Stimulated activated CD8-positive, alpha-beta memory T cell treated with anti-CD3 and anti-CD28 coated beads, Interleukin-7, amount 100 ng/mL, for 4 hours (primary cell): ENCODE results near the gene IL12B.
A peak's percentile ranks its signal among the peaks of the same experiment; 100 is the strongest.
"Not testable (repeated sequence)": the region's sequence is repeated elsewhere in the genome, so short reads cannot be mapped to it uniquely, and the experiment has no call there.

Experiments
- DNase-seq, 2 donors: peaks; one replicate each; pipeline ENCODE4 v3.0.0-alpha.2; 2020; ENCODE audit warnings: low read depth in 2 of 2

The IL12B gene

DNA sequence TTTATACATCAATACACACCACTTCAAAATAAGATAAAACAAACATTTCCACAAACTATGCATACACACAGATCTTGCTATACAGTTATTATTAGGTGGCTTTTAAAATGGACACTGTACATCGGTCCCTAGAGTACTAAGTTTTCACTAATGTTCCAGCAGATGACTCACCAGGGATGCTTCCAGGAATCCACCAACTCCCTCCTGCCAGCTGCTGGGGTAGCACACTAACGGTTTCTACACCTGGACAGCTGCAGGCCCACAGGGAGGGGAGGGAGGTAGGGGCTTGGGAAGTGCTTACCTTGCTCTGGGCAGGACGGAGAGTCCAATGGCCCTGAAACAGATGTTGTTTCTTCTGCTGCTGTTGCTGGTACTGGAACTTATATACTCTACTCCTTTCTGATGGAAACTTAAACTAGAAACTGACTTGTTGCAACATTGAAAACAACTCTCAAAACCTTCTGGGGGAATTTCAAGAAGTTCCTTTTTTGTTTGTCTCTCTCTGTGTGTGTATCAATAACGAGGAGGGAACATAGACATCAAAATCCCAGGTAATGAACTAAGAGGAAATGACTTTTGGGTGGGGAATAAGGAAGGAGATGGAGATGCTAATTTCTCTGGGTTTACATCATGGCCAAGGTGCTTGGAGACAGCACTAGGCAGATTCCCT lies at the start of gene IL12B:
Gene IL12B, minus strand, starts transcription at position 357 of the 670 bp plus-strand sequence. CDS start 3,705 bp downstream, outside the sequence.
- no peak for DNase-seq

DNA sequence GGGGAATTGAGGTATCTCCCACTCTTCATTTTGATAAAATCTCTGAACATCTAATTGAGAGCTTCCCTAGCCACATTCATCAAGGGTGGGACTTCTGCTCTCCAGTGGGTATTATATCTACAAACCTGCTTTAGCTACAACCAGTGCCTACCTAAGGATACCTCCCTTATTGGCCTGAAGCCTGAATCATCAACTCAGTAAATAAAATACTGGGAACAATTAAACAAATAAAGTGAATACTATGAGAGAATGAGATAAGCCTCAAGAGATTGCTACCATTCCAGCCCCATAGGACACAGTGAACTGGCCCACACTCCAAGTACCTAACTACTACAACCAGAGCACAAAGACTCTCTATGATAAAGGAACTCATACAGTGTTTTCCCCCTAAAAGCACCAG lies 47.4 kb upstream of the IL12B start:
- DNase-seq: no peak

DNA sequence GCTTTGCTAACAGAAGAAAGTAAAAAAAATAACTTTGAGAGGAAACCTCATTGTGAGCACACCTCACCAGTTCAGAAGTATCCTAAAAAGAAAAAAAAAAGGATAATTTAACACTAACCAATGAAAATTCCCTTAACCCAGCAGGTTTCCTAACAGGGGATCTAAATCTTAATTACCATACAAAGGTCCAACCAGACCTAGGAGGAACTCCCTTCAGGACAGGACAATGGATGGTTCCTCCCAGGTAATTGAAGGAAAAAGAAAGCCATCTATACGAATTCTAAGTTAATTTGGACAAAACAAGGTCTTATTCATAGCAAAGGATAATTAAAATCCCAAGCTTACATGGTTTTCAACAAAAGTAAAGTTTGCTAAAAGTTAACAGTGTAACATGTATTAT lies 37.6 kb upstream of the IL12B start:
- DNase-seq: not testable (repeated sequence)

DNA sequence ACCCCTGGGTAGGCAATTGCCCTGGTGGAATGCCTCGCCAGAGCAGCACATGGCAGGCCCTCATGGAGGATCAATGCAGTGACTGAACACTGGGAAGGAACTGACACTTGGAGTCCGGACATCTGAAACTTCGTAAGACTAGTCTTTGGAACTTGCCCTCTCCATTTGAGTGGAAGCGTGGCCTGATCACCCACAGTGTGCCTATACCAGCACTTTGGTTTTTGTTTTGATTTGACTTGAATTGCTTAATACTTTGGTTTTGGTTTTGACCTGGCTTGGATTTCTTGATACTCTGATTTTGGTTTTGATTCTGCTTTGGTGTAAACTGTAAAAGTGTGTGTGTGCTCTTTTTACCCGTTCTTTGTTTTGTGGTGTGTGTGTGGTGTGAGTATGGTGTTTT lies 36.5 kb upstream of the IL12B start:
- not testable (repeated sequence) for DNase-seq

DNA sequence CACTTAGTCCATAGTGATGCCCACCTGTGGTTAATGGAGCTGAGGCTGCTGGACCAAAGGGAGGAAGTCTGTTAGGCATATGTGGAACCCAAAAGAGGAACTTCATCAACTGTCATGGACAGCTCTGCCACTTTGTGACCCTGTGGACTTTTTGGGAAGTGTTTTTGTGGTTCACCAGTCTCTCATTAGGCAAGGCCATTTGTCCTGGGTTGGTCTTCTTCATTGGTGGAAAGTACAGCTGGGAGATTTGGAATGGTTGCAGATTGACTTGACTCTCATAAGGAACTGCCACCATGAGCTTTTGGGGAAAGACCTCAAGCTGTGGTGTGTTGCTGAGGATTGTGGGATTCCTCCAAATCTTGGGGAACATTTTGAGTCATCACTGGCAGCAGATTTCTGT lies 31.9 kb upstream of the IL12B start:
- DNase-seq: no peak

DNA sequence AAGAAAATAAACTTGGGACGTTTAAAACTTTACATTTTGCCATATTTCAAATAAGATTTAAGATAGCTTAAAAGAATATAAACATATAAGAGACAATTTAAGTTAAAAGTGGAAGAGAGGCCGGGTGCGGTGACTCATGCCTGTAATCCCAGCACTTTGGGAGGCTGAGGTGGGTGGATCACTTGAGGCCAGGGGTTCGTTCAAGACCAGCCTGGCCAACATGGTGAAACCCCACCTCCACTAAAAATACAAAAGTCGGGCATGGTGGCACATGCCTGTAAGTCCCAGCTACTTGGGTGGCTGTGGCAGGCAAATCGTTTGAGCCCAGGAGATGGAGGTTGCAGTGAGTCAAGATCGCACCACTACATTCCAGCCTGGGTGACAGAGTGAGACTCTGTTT lies 29.6 kb upstream of the IL12B start:
- DNase-seq: not testable (repeated sequence)

DNA sequence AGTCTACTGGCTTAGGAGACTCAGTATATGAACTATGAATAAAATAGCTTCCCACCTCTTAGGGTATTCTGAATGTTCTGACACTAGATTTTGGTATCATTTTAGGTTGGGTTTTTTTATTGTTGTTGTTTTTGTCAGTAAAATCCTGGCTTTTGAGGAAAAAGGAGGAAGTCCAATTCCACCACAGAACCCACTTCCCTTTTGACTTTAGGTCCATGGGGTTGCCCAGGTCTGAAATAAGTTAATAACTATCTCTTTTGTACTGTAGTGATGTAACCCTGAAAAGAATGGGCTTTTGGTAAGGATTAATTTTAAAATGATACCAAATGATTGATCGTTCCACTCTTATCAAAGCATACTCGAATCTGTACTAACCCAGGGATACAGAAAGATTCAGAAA lies 29.1 kb upstream of the IL12B start:
- DNase-seq: no peak

DNA sequence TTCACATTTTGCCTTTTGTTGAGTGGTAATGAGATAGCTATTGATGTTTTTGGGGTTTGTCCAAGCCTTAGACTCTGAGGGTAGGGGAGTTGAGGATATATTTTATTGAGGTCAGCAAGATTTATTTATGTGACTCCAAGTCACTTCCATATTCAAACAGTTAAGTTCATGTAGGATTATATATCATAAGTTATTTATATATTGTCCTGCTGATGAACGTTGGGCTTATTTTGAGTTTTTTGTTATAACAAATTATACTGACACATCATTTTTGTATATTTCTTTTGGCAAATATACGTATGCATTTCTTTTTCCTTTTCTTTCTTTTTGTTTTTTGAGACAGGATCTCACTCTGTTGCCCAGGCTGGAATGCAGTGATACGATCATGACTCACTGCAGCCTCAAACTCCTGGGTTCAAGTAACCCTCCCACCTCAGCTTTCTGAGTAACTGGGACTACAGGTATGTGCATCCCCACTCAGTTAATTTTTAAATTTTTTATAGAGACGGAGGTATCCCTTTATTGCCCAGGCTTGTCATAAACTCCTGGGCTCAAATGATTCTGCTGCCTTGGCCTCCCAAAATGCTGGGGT lies 23.5 kb upstream of the IL12B start:
- DNase-seq: no peak

DNA sequence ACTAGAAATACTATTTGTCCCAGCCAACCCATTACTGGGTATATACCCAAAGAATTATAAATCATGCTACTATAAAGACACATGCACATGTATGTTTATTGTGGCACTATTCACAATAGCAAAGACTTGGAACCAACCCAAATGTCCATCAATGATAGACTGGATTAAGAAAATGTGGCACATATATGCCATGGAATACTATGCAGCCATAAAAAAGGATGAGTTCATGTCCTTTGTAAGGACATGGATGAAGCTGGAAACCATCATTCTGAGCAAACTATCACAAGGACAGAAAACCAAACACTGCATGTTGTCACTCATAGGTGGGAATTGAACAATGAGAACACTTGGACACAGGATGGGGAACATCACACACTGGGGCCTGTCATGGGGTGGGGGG lies 20.4 kb upstream of the IL12B start:
- not testable (repeated sequence) for DNase-seq

DNA sequence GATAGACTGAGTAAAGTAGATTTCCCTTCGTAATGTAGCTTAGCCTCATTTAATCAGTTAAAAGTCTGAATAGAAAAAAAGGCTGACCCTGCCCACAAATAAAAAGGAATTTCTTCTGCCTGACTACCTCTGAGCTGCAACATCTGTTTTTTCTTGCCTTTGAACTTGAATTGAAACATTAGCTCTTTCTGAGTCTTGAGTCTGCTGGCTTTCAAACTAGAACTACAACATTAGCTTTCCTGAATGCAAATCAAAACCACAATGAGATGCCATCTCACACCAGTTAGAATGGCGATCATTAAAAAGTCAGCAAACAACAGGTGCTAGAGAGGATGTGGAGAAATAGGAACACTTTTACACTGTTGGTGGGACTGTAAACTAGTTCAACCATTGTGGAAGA lies 19.9 kb upstream of the IL12B start:
- not testable (repeated sequence) for DNase-seq

DNA sequence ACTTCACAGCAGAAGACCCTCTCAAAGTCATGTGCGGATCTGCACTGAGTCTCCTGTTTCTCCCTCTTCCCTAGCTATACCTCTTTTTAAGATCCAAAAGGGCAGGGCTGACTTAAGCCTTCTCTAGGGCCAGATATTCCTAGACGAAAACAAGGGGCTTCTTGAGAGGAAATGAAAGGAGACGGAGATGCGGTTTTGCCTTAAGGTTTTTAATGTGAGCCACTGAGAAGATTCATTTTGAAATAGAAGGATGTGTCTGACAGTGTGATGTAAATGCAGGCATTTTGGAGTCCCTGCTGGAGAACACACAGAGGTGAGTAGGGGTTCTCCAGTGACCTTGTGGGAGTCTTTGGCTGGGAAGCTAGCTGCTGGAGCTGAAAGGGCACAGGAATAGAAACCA lies 15.6 kb upstream of the IL12B start:
- DNase-seq: no peak

DNA sequence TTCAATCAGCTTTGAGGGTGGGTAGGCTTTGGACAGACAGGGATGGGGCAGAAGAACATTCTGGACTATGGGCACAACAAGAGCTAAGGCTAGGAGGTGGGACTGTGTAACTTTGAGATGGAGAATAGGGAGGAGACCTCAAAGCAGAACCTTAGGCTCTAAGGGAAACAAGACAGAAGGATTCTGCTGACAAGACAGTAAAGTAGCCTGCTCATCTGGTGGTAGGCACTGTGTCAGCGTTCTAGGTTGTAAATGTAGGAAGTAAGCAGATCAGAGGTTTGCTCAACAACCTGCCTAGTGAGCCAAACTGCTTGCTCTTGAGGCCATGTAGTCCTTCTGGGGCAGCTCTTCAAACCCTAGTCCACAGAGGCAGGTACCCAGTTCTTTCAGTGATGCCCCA lies 15.0 kb upstream of the IL12B start:
- DNase-seq: no peak

DNA sequence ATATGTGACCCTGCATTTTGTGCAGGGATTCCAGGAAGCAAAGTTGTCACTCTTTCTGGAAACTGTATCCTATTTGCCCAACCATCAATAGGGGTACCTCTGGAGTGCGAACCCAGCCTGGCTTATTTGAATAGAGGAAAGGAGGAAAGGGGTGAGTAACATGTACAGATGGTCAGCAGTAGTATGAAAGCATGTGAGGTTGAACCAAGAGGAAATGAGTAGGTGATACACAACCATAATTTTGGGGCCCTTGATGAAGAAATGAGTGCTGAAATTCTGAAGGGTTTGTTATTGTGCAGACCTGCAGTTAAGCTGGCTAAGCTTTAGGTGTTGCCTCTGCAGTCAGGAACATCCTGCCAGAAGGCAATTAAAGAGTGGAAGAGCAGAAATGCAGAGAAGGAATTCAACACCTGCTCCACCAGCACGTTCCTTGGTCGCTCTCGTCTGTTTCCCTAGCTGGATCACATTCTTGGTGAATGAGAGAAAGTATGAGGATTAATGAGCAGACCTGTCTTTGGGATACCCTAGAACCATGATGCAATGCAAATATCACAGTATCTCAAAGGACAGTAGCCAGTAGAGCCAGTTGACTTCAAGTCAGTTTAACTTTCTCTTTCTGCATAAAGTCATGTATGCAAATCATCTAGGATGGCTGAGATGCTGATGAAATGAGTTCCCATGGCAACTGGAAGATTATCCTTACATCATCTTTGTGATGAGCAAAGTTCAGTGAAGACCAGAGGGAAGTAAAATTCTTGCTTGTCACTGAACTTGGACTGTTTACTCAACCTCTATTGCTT lies 13.2 kb upstream of the IL12B start:
- no peak for DNase-seq

DNA sequence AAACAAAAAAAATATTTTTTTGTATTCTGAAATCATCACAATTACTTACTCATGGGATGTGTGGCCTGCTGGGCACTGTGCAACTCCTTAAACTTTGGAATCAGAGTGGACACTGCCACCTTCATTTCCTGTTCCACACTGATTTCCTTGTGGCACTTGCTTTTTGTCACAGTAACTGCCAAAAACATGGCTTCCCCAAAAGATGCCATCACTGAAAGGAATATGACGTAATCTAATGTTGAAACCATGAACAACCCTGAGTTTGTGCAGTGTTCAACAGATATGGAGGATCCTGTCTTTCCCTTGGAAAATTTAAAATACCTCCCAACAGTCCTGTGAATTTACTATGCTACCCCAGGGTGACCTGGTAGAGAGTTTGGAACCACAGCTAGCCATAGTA lies 12.6 kb upstream of the IL12B start:
- no peak for DNase-seq

DNA sequence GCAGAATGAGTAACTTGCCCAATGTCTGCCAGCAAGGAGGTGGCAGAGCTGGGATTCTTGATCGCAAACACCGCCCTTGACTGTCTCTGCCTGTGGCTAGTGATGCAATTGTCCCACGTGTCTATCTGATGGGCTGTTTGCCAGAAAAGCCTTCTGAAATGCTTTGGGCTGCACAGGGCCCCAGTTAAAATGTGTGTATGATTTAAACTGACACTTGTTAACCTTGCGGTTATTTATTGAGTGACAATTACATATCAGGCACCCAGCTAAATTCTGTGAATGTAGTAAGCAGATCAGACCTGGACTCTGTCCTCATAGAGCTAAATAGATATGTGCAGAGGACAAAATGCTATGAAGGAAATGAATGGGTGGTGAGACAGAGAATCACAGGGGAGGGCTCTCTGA lies 11.6 kb upstream of the IL12B start:
- DNase-seq: peak; percentile 49 to 60

DNA sequence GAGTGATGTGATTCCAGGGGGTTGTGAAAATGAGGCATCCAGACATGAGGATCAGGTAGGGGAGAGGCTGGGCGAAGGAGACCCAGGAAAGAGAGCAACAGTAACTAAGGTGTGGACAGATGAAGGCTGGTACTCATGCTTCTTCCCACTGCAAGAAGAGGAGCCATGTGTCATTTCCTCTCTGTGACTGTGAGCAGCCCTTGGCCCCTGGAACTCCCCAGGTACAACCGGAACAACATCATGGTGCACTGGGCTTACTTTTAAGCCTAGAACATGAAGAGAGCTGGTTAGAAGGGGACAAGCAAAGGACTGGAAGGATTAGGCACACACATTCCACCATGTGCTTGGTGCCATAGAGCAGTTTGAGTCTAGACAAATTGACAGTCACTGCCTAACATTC lies 10.9 kb upstream of the IL12B start:
- DNase-seq: no peak

DNA sequence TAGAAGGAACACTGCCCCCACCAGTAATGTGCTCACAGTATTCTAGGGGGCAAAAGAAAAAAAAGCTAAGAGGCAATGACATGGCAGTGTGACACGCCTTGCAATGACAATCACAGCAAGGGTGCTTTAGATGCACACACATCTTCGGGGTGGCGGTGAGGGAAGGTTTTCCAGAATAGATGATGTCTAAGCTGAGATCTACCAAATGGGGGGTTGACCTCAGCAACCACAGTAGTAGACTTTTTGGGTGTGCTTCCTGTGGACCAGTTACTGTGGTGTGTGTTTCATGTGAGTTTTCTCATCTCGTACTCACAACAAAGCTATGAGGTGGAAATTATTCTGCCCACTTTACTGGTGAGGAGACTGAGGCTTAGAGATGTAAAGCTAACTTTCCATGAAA lies 10.2 kb upstream of the IL12B start:
- peak in 1 of 2 donors; percentile 26 for DNase-seq

DNA sequence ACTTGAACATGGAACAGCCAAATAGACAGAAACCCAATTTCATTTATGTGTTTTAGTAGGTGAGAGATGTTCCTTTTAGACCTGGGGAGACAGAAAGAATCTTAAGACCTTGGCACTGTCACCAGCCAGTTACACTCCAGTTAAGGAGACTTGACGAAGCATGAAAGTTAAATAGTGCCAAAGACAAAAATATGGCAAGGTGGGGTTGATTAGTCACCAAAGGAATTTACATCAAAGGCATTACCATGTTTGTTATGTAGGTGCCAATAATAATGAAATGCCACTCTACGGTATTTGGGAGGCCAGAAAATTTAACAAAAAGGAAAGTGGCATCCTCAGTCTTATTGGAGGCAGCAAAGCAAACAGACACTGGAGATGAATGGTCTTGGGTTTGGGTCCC lies 9.2 kb upstream of the IL12B start:
- no peak for DNase-seq

DNA sequence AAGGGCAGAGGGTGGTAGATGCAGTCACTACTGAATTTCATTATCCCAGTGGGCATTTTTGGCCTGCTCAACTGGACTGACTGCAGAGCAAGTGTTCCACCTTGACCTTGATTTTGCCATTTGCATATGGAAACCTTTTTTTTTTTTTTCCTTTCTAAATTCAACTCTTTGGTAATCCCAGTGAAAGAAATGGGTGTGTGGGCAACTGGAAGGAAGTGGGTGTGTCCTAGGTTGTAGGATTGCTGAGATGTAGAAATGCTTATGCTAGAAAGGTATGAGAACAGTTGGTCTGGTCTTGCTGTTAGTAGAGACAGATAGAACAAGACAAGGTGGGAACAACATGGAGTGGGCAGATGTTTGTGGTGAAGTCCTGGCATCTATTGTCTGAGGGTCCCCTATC lies 7.8 kb upstream of the IL12B start:
- no peak for DNase-seq

DNA sequence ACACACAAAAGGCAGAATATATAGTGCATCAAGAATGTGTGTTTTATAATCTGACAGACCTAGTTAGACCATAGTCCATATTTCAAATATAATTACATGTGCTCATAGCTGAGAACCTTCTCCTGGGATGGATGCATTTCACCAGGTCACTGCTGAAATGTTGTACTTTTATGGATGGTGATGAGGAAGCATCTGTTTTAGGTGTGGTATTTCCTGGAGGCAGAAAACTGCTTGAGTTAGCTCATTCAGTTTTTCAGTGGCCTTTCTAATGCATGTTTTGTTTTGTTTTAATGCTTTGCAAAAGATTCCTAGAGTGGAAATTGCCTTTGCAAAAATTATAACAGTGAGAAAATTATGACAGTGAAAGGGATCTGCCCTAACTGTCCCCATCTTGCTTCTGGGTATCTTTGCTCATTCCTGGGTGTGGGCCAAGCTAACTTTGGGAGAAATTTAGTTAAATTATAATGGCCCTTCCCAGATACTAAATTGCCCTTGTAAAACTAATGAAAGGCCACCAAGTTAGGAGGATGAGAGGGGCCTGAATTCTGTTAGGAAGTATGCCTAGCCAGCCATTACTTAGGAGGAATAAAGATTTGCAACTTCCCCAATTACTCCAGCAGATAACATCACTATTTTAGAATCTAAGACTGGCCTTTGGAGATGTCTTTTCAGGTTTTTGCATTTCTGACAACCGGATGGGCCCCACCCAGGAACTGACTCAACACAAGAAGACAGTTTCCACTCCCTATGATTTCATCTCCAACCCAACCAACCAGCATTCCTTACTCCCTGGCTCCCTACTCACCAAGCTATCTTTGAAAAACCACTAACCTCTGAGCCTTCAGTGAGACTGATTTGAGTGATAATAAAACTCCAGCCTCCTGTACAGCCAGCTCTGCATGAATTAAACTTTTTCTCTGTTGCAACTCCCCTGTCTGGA lies 7.0 kb upstream of the IL12B start:
- peak in 1 of 2 donors; percentile 11 for DNase-seq

DNA sequence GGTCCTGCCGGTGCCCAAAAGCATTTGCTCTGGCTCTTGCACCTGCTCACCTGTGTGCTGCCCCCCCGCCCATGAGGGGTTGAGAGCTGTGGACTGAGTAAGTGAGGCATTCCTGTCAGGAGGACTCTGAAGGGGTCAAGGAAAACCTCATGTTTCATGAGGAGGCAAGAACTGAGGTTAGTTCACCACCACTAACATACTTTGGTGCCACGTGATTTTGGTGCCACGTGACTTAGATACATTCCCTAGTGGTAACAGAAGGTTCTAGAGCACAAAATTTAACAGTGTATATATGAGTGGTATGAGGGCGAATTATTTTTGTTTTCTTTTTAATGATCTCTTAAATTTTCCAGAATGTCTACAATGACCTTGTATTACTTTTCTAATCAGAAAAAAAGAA lies 6.3 kb upstream of the IL12B start:
- no peak for DNase-seq

DNA sequence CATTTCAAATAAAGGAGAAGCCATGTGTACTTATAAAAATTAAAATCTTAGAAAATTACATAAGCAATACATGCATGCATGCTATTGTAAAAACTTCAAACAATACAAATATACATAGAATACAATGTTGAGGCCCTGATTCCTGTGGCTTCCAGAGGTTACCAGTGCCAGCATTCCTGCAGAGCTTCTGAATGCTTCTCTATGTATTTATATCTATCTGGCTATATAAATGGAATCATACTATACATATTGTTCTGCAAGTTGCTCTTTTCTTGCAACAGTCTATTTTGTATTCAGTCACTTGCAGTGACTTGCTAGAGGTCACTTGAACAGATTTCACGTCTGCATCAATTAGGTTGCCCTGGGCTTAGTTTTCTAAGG lies 3.2 kb upstream of the IL12B start:
- no peak for DNase-seq
